ENCODE data around the gene ADGRB3.

- TF ChIP-seq EP300 (IDR thresholded peaks at IDR 0.05; ENCODE audit: borderline replicate concordance) (no peak), REST (IDR thresholded peaks at IDR 0.05; ENCODE audit: low read depth) (no peak), EGR1 (IDR thresholded peaks at IDR 0.05) (no peak), TAF1 (IDR thresholded peaks at IDR 0.05; ENCODE audit: low read depth) (no peak), YY1 (IDR thresholded peaks at IDR 0.05; ENCODE audit: low read depth) (no peak), MAX (IDR thresholded peaks at IDR 0.05) (no peak), ZBTB7A (IDR thresholded peaks at IDR 0.05; ENCODE audit: low read depth) (no peak), RAD21 (IDR thresholded peaks at IDR 0.05; ENCODE audit: low read depth) (no peak), CEBPB (IDR thresholded peaks at IDR 0.05) (no peak), TCF12 (IDR thresholded peaks at IDR 0.05; ENCODE audit: low read depth) (no peak)
These were observed 316.2 kb downstream of the ADGRB3 start for GRCh38 chr6:68951270-68951669.

All from Ishikawa (cell line).